H9 (cell line): Measurements from ENCODE around the gene MTCH1. TPM values are rescaled to one million over a fixed set of nuclear protein-coding genes. Genes with fewer than 3 reads are reported as not detected.
"Not testable (repeated sequence)": the region's sequence is repeated elsewhere in the genome, so short reads cannot be mapped to it uniquely, and the experiment has no call there.

Experiments used
- DNase-seq: peaks from one replicate; pipeline ENCODE4 v3.0.0-alpha.2; 2017
- H2AFZ ChIP-seq: one replicate; pipeline ENCODE4 v1.6.1; 2013; ENCODE audit warnings: mild to moderate bottlenecking, low read length, control low read depth, moderate library complexity
- H2AK5ac ChIP-seq: 2 replicates; pipeline ENCODE4 v1.6.1; 2013; ENCODE audit warnings: low read length, control low read depth, mixed read lengths; ENCODE audit not compliant: insufficient read length
- H2BK120ac ChIP-seq: one replicate; pipeline ENCODE4 v1.6.1; 2013; ENCODE audit warnings: low read depth, mild to moderate bottlenecking, low read length, control low read depth, inconsistent platforms; ENCODE audit not compliant: poor library complexity, severe bottlenecking
- H2BK12ac ChIP-seq: 2 replicates; pipeline ENCODE4 v1.6.1; 2013; ENCODE audit warnings: low read length, control low read depth, mixed read lengths, low read depth; ENCODE audit not compliant: insufficient read length
- H2BK15ac ChIP-seq: 2 replicates; pipeline ENCODE4 v1.6.1; 2013; ENCODE audit warnings: low read depth, low read length, control low read depth
- H2BK20ac ChIP-seq: one replicate; pipeline ENCODE4 v1.6.1; 2013; ENCODE audit warnings: low read depth, mild to moderate bottlenecking, low read length, control low read depth, inconsistent platforms; ENCODE audit not compliant: poor library complexity, severe bottlenecking
- H2BK5ac ChIP-seq: 2 replicates; pipeline ENCODE4 v1.6.1; 2013; ENCODE audit warnings: low read length, control low read depth, mixed read lengths; ENCODE audit not compliant: insufficient read length
- H3K14ac ChIP-seq: 2 replicates; pipeline ENCODE4 v1.6.1; 2013; ENCODE audit warnings: low read length, control low read depth; ENCODE audit not compliant: insufficient read depth
- H3K18ac ChIP-seq: 2 replicates; pipeline ENCODE4 v1.6.1; 2013; ENCODE audit warnings: low read depth, mild to moderate bottlenecking, mixed read lengths, low read length, control low read depth; ENCODE audit not compliant: insufficient read length
- H3K23ac ChIP-seq: 2 replicates; pipeline ENCODE4 v1.6.1; 2013; ENCODE audit warnings: low read length, control low read depth, mixed read lengths, low read depth; ENCODE audit not compliant: insufficient read length
- H3K23me2 ChIP-seq: 2 replicates; pipeline ENCODE4 v1.6.1; 2013; ENCODE audit warnings: low read depth, mild to moderate bottlenecking, mixed read lengths, low read length, control low read depth; ENCODE audit not compliant: insufficient read length, poor library complexity, severe bottlenecking
- H3K27ac ChIP-seq: 2 replicates; pipeline ENCODE4 v1.5.1; 2013; ENCODE audit warnings: low read length, control low read depth, mixed read lengths, low read depth; ENCODE audit not compliant: insufficient read length
- H3K27me3 ChIP-seq: 2 replicates; pipeline ENCODE4 v1.6.1; 2013; ENCODE audit warnings: low read length, control low read depth, inconsistent platforms; ENCODE audit not compliant: insufficient read depth
- H3K4ac ChIP-seq: 2 replicates; pipeline ENCODE4 v1.6.1; 2013; ENCODE audit warnings: low read depth, mild to moderate bottlenecking, control low read depth, inconsistent platforms, low read length, moderate library complexity
- H3K4me1 ChIP-seq: 2 replicates; pipeline ENCODE4 v1.6.1; 2013; ENCODE audit warnings: low read length, control low read depth, inconsistent platforms; ENCODE audit not compliant: insufficient read depth
- H3K4me2 ChIP-seq: 2 replicates; pipeline ENCODE4 v1.6.1; 2013; ENCODE audit warnings: low read length, control low read depth, mixed read lengths; ENCODE audit not compliant: insufficient read length, insufficient read depth
- H3K56ac ChIP-seq: 2 replicates; pipeline ENCODE4 v1.6.1; 2013; ENCODE audit warnings: low read depth, mild to moderate bottlenecking, mixed read lengths, low read length, control low read depth; ENCODE audit not compliant: insufficient read length
- H3K79me1 ChIP-seq: 2 replicates; pipeline ENCODE4 v1.6.1; 2013; ENCODE audit warnings: low read depth, mild to moderate bottlenecking, moderate library complexity, low read length, control low read depth, inconsistent platforms; ENCODE audit not compliant: insufficient read depth, poor library complexity, severe bottlenecking
- H3K79me2 ChIP-seq: 2 replicates; pipeline ENCODE4 v1.6.1; 2013; ENCODE audit warnings: low read length, control low read depth, inconsistent platforms; ENCODE audit not compliant: insufficient read depth
- H3K9ac ChIP-seq: 2 replicates; pipeline ENCODE4 v1.6.1; 2013; ENCODE audit warnings: low read length, control low read depth, mixed read lengths; ENCODE audit not compliant: insufficient read length; ENCODE audit errors: extremely low read depth
- H3K9me3 ChIP-seq: one replicate; pipeline ENCODE4 v1.6.1; 2013; ENCODE audit warnings: low read depth, low read length, inconsistent platforms; ENCODE audit not compliant: control insufficient read depth
- H3T11ph ChIP-seq: one replicate; pipeline ENCODE4 v1.6.1; 2013; ENCODE audit warnings: mild to moderate bottlenecking, low read length, control low read depth, inconsistent platforms
- H4K20me1 ChIP-seq: one replicate; pipeline ENCODE4 v1.6.1; 2013; ENCODE audit not compliant: control insufficient read depth, insufficient read length, insufficient read depth
- H4K5ac ChIP-seq: 2 replicates; pipeline ENCODE4 v1.6.1; 2013; ENCODE audit warnings: low read depth, mild to moderate bottlenecking, mixed read lengths, low read length, control low read depth; ENCODE audit not compliant: insufficient read length
- H4K8ac ChIP-seq: replicated peaks from 2 replicates; pipeline ENCODE4 v1.6.1; 2013; ENCODE audit warnings: low read length, control low read depth, mixed read lengths, low read depth; ENCODE audit not compliant: insufficient read length
- H4K91ac ChIP-seq: 2 replicates; pipeline ENCODE4 v1.6.1; 2013; ENCODE audit warnings: low read depth, mild to moderate bottlenecking, moderate library complexity, mixed read lengths, low read length, control low read depth; ENCODE audit not compliant: insufficient read length
- H3K27ac Mint-ChIP-seq, 3 experiments: 2 replicates in 2 of 3; 3 replicates in 1 of 3; pipeline ENCODE4 v1.8.0; 2020 to 2021; ENCODE audit warnings: mixed read lengths in 3 of 3, mild to moderate bottlenecking in 1 of 3, moderate library complexity in 1 of 3
- H3K27me3 Mint-ChIP-seq: 2 replicates; pipeline ENCODE4 v1.8.0; 2021; ENCODE audit warnings: low read depth, mild to moderate bottlenecking, moderate library complexity, mixed read lengths
- H3K36me3 Mint-ChIP-seq, 3 experiments: 2 replicates in 2 of 3; 3 replicates in 1 of 3; pipeline ENCODE4 v1.8.0; 2020 to 2021; ENCODE audit warnings: low read depth in 3 of 3, mixed read lengths in 3 of 3; ENCODE audit not compliant: insufficient read depth in 1 of 3
- H3K4me1 Mint-ChIP-seq, 2 experiments: 2 replicates each; pipeline ENCODE4 v1.8.0; 2020; ENCODE audit warnings: mixed read lengths in 2 of 2
- H3K4me3 Mint-ChIP-seq, 2 experiments: 2 replicates in 1 of 2; 3 replicates in 1 of 2; pipeline ENCODE4 v1.8.0; 2020 to 2021; ENCODE audit warnings: mild to moderate bottlenecking in 2 of 2, mixed read lengths in 2 of 2, moderate library complexity in 1 of 2
- H3K9me3 Mint-ChIP-seq, 2 experiments: 2 replicates in 1 of 2; 3 replicates in 1 of 2; pipeline ENCODE4 v1.8.0; 2020; ENCODE audit warnings: mild to moderate bottlenecking in 2 of 2, mixed read lengths in 2 of 2, moderate library complexity in 1 of 2
- CTCF ChIP-seq: fragments of 200-600 bp; sonication (generic); conservative IDR thresholded peaks from 3 replicates; pipeline ENCODE4 v1.8.0; 2021; ENCODE audit warnings: antibody characterized with exemption, mild to moderate bottlenecking
- WGBS: extraction: QIAGEN DNeasy Blood & Tissue Kit; methylation state at CpG from one replicate; pipeline ENCODE4 v1.1.7; 2013; ENCODE audit warnings: missing lambda C conversion rate, low lambda C conversion rate, mixed read lengths; ENCODE audit not compliant: insufficient read length; ENCODE audit errors: extremely low coverage; 5-methylcytosine and 5-hydroxymethylcytosine counted together
- total RNA-seq: library from RNA; stranded (reverse); gene quantifications from 2 replicates; pipeline ENCODE4 v1.2.1, GENCODE V29; 2021

The MTCH1 gene
- total RNA-seq, 1 experiment from 2014 or later, result 200 TPM

DNA sequence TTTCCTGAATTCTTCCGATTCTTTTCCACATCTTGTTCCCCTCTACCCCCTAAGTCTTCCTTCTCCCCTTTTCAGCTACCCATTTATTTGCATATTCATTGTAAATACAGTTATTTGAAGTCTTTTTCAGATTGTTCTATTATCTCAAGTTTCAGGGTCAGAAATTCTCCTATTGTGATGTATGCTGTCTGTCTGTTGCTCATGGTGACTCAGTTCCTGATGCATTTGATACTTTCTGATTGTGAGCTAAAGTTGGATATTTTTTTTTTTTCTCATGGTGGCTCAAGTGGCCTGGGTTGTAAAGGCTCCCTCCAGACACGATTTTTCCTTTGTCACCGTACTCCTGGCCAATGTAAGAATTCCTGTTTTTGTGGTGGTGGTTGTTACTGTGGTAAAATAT lies 36.4 kb downstream of the MTCH1 start:
- H3K27me3 ChIP-seq, result no peaks in the 10 kb centered on the region
- no peak overlapping the region for H2BK12ac ChIP-seq
- H2AFZ ChIP-seq, result no peak overlapping the region
- no peak overlapping the region for H2BK5ac ChIP-seq
- Mint-ChIP-seq H3K4me3 (no peak overlapping the region), H3K27me3 (no peaks in the 10 kb centered on the region), H3K9me3 (no peaks in the 10 kb centered on the region), H3K4me1 (peaks cover 23 to 29% of the 10 kb centered on the region in 2 experiments), H3K27ac (peak overlapping the region in 1 of 3 experiments; percentile 1; a peak in 1 of 7 replicates), H3K36me3 (no peaks in the 10 kb centered on the region)
- no peak overlapping the region for H3K56ac ChIP-seq
- H3K79me1 ChIP-seq, result no peaks in the 10 kb centered on the region
- H2AK5ac ChIP-seq, result no peak overlapping the region
- no peak overlapping the region for H3T11ph ChIP-seq
- no peak overlapping the region for H2BK15ac ChIP-seq
- no peaks in the 10 kb centered on the region for H4K20me1 ChIP-seq
- H4K8ac ChIP-seq, result no peak overlapping the region
- no peak for TF ChIP-seq CTCF
- H3K23ac ChIP-seq, result no peak overlapping the region
- H3K4ac ChIP-seq, result no peak overlapping the region
- no peak overlapping the region for H4K5ac ChIP-seq
- H3K79me2 ChIP-seq, result no peaks in the 10 kb centered on the region
- no peak overlapping the region for H3K9ac ChIP-seq
- no peak for DNase-seq
- no peak overlapping the region for H3K27ac ChIP-seq
- no peak overlapping the region for H2BK120ac ChIP-seq
- no peak overlapping the region for H3K14ac ChIP-seq
- no peak overlapping the region for H4K91ac ChIP-seq
- H3K4me1 ChIP-seq, result peaks cover 4% of the 10 kb centered on the region
- H3K18ac ChIP-seq, result no peak overlapping the region
- H3K4me2 ChIP-seq, result no peak overlapping the region
- no CpG with 5 or more reads among the region's 3 CpGs for WGBS
- no peak overlapping the region for H2BK20ac ChIP-seq
- no peaks in the 10 kb centered on the region for H3K23me2 ChIP-seq
- H3K9me3 ChIP-seq, result no peaks in the 10 kb centered on the region

- H3K4me2 ChIP-seq, result not testable (repeated sequence)
Observed at GRCh38 chr6:36949076-36949475, 36.9 kb downstream of the MTCH1 start.

More at GRCh38 chr6:36949076-36949475, 36.9 kb downstream of the MTCH1 start:
- Mint-ChIP-seq H3K4me1 (peaks cover 23 to 29% of the 10 kb centered on the region in 2 experiments), H3K27ac (peak overlapping the region; percentile 1 to 93 (median 44); a peak in 5 of 7 replicates)
- peak; percentile 21 for DNase-seq
- not testable (repeated sequence) for H3K79me1 ChIP-seq, H2BK120ac ChIP-seq, H3K27ac ChIP-seq, H3K9ac ChIP-seq, H3K56ac ChIP-seq, H3K9me3 ChIP-seq, H3K36me3 Mint-ChIP-seq, H4K8ac ChIP-seq, H3K4ac ChIP-seq, H2BK20ac ChIP-seq, H3K23me2 ChIP-seq, H3K27me3 Mint-ChIP-seq, H4K20me1 ChIP-seq, H3K14ac ChIP-seq, H2BK5ac ChIP-seq, H3K9me3 Mint-ChIP-seq, H3K4me3 Mint-ChIP-seq, H3K4me1 ChIP-seq, H2BK12ac ChIP-seq, H4K91ac ChIP-seq, H2BK15ac ChIP-seq, H3T11ph ChIP-seq, H4K5ac ChIP-seq, H3K79me2 ChIP-seq, H3K27me3 ChIP-seq, H2AFZ ChIP-seq, H3K23ac ChIP-seq, H2AK5ac ChIP-seq
- no CpG with 5 or more reads among the region's 9 CpGs for WGBS
- peak overlapping the region; percentile 23 for H3K18ac ChIP-seq
